Motor neuron (in vitro differentiated cells): ENCODE results near the gene ARHGEF4. TPM values are rescaled to one million over a fixed set of nuclear protein-coding genes. Genes with fewer than 3 reads are reported as not detected.
A peak's percentile ranks its signal among the peaks of the same experiment; 100 is the strongest.
"Not testable (repeated sequence)": the region's sequence is repeated elsewhere in the genome, so short reads cannot be mapped to it uniquely, and the experiment has no call there.

Source experiments
- ATAC-seq, 8 experiments: fragments of 200-7000 bp; cut with Tn5 transposase; replicated peaks in 6 of 8; 2 replicates each; pipeline ENCODE4 v1.8.0; 2021; ENCODE audit warnings: mild to moderate bottlenecking in 8 of 8, moderate library complexity in 8 of 8
- H3K27ac ChIP-seq, 2 donors: fragments of 250-450 bp; sonication (Bioruptor Pico); 2 replicates each; pipeline ENCODE4 v1.9.0; 2021; ENCODE audit warnings: antibody characterized with exemption in 2 of 2, mild to moderate bottlenecking in 2 of 2, moderate library complexity in 1 of 2
- H3K4me1 ChIP-seq, 2 donors: fragments of 250-450 bp; sonication (Bioruptor Pico); replicated peaks in 1 of 2; 2 replicates each; pipeline ENCODE4 v1.6.1; 2021; ENCODE audit warnings: antibody characterized with exemption in 2 of 2, mild to moderate bottlenecking in 2 of 2, moderate library complexity in 1 of 2
- H3K4me3 ChIP-seq, 5 donors: fragments of 250-450 bp; sonication (Bioruptor Pico); 2 replicates each; pipeline ENCODE4 v1.9.0; 2021; ENCODE audit warnings: antibody characterized with exemption in 5 of 5, mild to moderate bottlenecking in 5 of 5, moderate library complexity in 4 of 5
- WGBS, 10 experiments: fragments of 450-650 bp; shearing (Covaris generic); methylation state at CpG; one replicate each; pipeline ENCODE4 v1.0.0; 2022; 5-methylcytosine and 5-hydroxymethylcytosine counted together
- in situ Hi-C, 9 experiments: fragments of 400-800 bp; cut with MboI; loops; one replicate each; pipeline ENCODE4 v1.15.0; 2021; ENCODE audit warnings: low sequenced_read_pairs in 9 of 9, low pct_unique_long_range_greater_than_20kb in 2 of 9; ENCODE audit not compliant: unreplicated experiment in 9 of 9
- total RNA-seq, 8 experiments: library from RNA; unstranded; fragments of 300-600 nt; gene quantifications; 2 replicates each; pipeline versions ENCODE4 v1.2.3 to v1.2.4, GENCODE V29; 2022

ARHGEF4 gene
- total RNA-seq, 8 experiments from 2014 or later: 3.8 to 36.9 (median 15.2) TPM

DNA sequence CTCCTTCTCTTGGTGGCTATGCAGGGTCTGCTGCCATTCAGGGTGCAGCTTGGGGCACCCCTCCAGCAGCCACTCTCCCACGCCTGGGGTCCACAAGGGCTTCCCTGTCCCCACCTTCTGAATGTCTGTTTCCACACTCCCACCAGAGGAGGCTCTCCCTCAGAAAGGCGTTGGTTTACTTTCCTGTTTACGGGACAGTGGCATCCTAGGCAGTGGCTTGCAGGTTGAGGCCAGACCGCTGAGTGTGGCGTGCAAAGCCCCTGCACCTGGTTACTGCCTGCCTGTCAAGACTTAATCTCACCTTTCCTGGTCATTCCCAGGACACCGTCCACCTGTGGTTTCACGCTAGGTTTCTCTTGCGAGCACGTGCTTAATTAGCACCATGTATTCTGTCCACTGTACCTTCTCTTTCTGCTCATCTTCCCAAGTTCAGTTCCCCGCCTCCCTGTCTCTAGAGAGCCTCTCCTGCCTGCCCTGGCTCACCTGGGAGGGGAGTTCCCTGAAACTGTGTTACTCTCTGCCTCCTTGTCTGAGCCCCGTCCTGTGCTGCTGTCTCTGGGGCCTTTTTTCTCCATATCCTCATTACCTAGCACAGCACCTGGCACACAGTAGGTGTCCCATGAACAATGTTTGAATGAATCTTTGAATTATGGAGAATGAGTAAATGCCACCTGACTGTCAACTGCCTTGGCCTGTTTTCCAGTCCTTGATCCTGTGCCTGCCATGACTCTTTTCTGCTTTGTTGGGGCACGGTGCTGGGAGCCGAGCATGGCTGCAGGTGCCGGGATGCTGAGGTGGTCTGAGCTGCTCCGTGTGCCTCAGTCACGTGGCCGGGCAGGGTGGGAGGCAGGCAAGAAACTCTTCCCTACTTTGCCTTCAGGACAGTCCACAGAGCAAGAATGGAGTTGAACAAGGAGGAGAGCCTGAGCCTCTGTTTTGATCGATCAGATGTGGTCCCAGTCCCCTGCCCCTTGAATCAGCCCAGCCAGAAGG, 56.4 kb downstream of the ARHGEF4 start:
- WGBS, 10 experiments: 55 to 100% (median 89%) methylated on average over 2 to 11 of the region's 18 CpGs; no CpG with 5 or more reads in 1 of the 10 experiments
- in situ Hi-C loops: no loop called here

GRCh38 chr2:130894326-130894942, 57.7 kb downstream of the ARHGEF4 start:
- 10 to 100% (median 84%) methylated on average over 3 to 6 of the region's 7 CpGs; no CpG with 5 or more reads in 2 of the 10 experiments for WGBS, 10 experiments
- peak in 2 of 8 experiments; percentile 19 to 38 for ATAC-seq

More for the DNA sequence above, 56.4 kb downstream of the ARHGEF4 start:
- Histone ChIP-seq H3K4me3 (no peak overlapping the region), H3K27ac (no peak overlapping the region), H3K4me1 (no peaks in the 10 kb centered on the region)
- ATAC-seq: no peak

GRCh38 chr2:130896813-130897212, 60.1 kb downstream of the ARHGEF4 start:
- WGBS, 10 experiments: 50 to 95% (median 71%) methylated on average over 1 to 5 of the region's 7 CpGs; no CpG with 5 or more reads in 1 of the 10 experiments
- H3K4me1 ChIP-seq: peaks cover 0 to 11% of the 10 kb centered on the region in 2 donors
- H3K4me3 ChIP-seq: no peak overlapping the region
- no peak overlapping the region for H3K27ac ChIP-seq
- ATAC-seq: no peak
- in situ Hi-C loops: no loop called here

More at GRCh38 chr2:130894326-130894942, 57.7 kb downstream of the ARHGEF4 start:
- in situ Hi-C loops: no loop called here
- no peak overlapping the region for H3K27ac ChIP-seq
- peaks cover 0 to 7% of the 10 kb centered on the region in 2 donors for H3K4me1 ChIP-seq
- no peak overlapping the region for H3K4me3 ChIP-seq

DNA sequence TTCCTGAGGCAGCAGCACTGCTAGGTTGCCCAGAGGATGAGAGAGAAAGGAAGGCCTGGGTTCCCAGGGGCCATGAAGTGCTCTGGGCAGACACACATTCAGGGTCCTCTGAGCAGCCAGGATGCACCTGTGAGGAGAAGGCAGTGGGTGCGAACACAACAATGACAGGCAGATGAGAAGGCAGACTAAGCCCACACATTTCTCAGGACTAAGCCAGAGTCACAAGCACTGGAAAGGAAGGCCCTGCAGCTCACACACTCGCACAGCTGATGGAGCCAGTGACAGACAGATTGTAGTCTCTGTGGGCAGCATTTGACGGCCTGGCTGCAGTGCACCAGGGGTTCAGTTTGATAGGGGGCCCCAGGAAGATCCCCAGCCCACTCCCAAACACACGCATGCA, 61.8 kb downstream of the ARHGEF4 start:
- no peak overlapping the region for H3K4me3 ChIP-seq
- peaks cover 0 to 11% of the 10 kb centered on the region in 2 donors for H3K4me1 ChIP-seq
- in situ Hi-C loops: no loop called here
- peak in 4 of 8 experiments; percentile 3 to 29 (median 24) for ATAC-seq
- WGBS, 10 experiments: 0 to 100% (median 77%) methylated on average over 1 to 3 of the region's 4 CpGs; no CpG with 5 or more reads in 4 of the 10 experiments
- no peak overlapping the region for H3K27ac ChIP-seq

DNA sequence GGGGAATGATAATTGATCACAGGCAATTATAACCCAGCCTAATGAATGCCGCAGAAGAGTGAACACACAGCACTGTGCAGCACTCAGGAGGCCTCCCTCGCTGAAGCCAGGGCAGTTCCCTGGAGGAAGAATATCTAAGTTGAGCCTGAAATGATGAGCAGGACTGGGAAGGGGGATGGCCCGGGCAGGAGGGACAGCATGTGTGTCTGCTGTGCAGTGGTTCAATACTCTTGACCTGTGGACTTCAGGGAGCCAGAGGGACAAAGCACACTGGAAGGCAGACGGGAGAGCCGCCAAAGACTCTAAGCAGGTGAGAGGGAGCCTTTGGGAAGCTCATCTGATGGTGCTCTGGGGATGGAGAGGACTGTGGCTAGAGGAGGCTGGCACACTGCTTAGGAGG, 62.6 kb downstream of the ARHGEF4 start:
- 30 to 93% (median 82%) methylated on average over 1 to 4 of the region's 5 CpGs; no CpG with 5 or more reads in 4 of the 10 experiments for WGBS, 10 experiments
- in situ Hi-C loops: no loop called here
- peaks cover 0 to 11% of the 10 kb centered on the region in 2 donors for H3K4me1 ChIP-seq

GRCh38 chr2:130901061-130901460, 64.3 kb downstream of the ARHGEF4 start:
- H3K4me3 ChIP-seq: no peak overlapping the region
- H3K4me1 ChIP-seq: peaks cover 0 to 11% of the 10 kb centered on the region in 2 donors
- no peak overlapping the region for H3K27ac ChIP-seq
- WGBS, 10 experiments: 0 to 100% (median 20%) methylated on average over 1 to 3 of the region's 3 CpGs; no CpG with 5 or more reads in 5 of the 10 experiments
- ATAC-seq: peak in 3 of 8 experiments; percentile 64 to 77 (median 76)
- in situ Hi-C loops: loop anchor here in 2 of 9 experiments (25.0 kb wide), 1 partner anchor 114 kb away; no protein-coding TSS in a partner anchor

More for the DNA sequence above, 62.6 kb downstream of the ARHGEF4 start:
- peak in 2 of 8 experiments; percentile 27 to 39 for ATAC-seq
- Histone ChIP-seq H3K4me3 (no peak overlapping the region), H3K27ac (no peak overlapping the region)

- WGBS, 10 experiments: 100% methylated on average over 1 of the region's 9 CpGs; no CpG with 5 or more reads in 9 of the 10 experiments
- H3K4me3 ChIP-seq, ATAC-seq, H3K27ac ChIP-seq: not testable (repeated sequence)
- H3K4me1 ChIP-seq: peaks cover 0 to 11% of the 10 kb centered on the region in 2 donors
- in situ Hi-C loops: loop anchor here in 2 of 9 experiments (25.0 kb wide), 1 partner anchor 114 kb away; no protein-coding TSS in a partner anchor
These were observed 64.9 kb downstream of the ARHGEF4 start for GRCh38 chr2:130901626-130902025.

DNA sequence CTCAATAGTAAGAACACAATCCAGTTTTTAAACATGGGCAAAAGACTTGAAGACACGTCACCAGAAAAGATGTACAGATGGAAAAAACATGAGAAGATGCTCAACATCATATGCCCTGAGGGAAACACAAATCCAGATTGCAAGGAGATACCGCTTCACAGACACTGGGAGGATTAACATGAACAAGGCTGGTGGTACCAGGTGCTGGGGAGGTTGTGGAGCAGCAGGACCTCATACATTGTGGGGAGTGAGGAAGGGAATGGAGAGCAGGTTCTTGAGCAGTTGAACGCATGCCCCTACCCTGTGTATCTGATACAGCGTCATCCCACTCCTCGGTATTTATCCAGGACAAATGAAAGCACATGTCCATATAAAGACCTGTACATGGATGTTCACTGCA, 72.1 kb downstream of the ARHGEF4 start:
- no peak overlapping the region for H3K4me3 ChIP-seq
- no peaks in the 10 kb centered on the region for H3K4me1 ChIP-seq
- H3K27ac ChIP-seq: no peak overlapping the region
- ATAC-seq: no peak
- WGBS, 10 experiments: 27 to 100% (median 91%) methylated on average over 1 to 5 of the region's 5 CpGs
- in situ Hi-C loops: loop anchor here in 2 of 9 experiments (25.0 kb wide), 1 partner anchor 122 kb away; no protein-coding TSS in a partner anchor

DNA sequence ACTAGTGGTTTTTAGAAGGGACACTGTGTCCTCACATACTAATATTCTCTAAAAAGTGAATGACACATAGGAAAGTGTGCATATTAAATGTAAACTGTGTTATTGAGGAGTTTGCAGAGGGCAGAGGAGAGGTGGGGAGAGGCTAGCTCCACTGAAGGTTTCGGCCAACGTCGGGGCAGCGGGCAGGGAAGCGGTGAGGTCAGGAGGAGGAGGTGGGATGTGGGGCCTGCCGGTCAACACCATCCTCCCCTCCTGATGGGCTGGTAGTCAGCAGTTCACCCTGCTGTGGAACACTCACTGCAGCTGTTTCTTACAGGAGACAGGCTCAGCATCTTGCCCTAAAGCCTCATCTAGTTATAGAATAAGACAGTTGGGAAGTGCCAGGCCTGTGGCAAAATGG, 74.2 kb downstream of the ARHGEF4 start:
- no peak overlapping the region for H3K27ac ChIP-seq
- no peak overlapping the region for H3K4me3 ChIP-seq
- in situ Hi-C loops: loop anchor here in 2 of 9 experiments (25.0 kb wide), 1 partner anchor 124 kb away; no protein-coding TSS in a partner anchor
- 40 to 84% (median 62%) methylated on average over 2 to 6 of the region's 6 CpGs; no CpG with 5 or more reads in 6 of the 10 experiments for WGBS, 10 experiments
- no peaks in the 10 kb centered on the region for H3K4me1 ChIP-seq
- ATAC-seq: peak in 2 of 8 experiments; percentile 10

DNA sequence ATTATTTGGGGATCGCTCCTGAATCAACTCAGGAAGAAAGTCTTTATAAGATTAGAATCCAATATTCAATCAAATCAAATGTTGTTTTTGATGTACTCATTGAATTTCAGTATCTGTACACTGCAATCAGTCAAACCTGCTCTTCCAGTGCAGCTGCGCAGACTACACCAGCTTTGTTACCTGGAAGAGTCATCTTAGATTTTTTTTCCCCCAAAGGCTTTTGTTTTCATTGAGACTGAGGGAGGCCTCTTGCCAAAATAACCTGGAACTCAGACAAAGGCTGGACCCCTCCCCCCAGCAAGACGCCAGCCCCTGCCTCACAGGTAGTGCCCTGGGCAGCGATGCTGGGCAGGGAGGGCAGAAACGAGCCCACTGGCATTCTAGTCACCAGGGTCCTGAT, 74.8 kb downstream of the ARHGEF4 start:
- no peak overlapping the region for H3K4me3 ChIP-seq
- 0 to 100% (median 89%) methylated on average over 1 to 2 of the region's 5 CpGs; no CpG with 5 or more reads in 2 of the 10 experiments for WGBS, 10 experiments
- in situ Hi-C loops: loop anchor here in 2 of 9 experiments (25.0 kb wide), 1 partner anchor 124 kb away; no protein-coding TSS in a partner anchor
- no peak for ATAC-seq
- H3K4me1 ChIP-seq: no peaks in the 10 kb centered on the region
- H3K27ac ChIP-seq: no peak overlapping the region

- 21 to 93% (median 76%) methylated on average over 3 to 9 of the region's 15 CpGs; no CpG with 5 or more reads in 4 of the 10 experiments for WGBS, 10 experiments
- Histone ChIP-seq H3K4me3 (no peak overlapping the region), H3K4me1 (no peaks in the 10 kb centered on the region), H3K27ac (no peak overlapping the region)
- ATAC-seq: peak in 1 of 8 experiments; percentile 36
- in situ Hi-C loops: loop anchor here in 2 of 9 experiments (25.0 kb wide), 1 partner anchor 125 kb away; no protein-coding TSS in a partner anchor
These were observed 75.3 kb downstream of the ARHGEF4 start for GRCh38 chr2:130911996-130912395.

GRCh38 chr2:130912471-130912870, 75.8 kb downstream of the ARHGEF4 start:
- 33 to 100% (median 60%) methylated on average over 1 to 4 of the region's 4 CpGs; no CpG with 5 or more reads in 5 of the 10 experiments for WGBS, 10 experiments
- H3K27ac ChIP-seq: no peak overlapping the region
- no peak for ATAC-seq
- in situ Hi-C loops: loop anchor here in 2 of 9 experiments (25.0 kb wide), 1 partner anchor 125 kb away; no protein-coding TSS in a partner anchor
- no peak overlapping the region for H3K4me3 ChIP-seq
- no peaks in the 10 kb centered on the region for H3K4me1 ChIP-seq
